Tibial artery (tissue), 4 donors: ENCODE measurements around the gene DENND5A.

Experiments
- DNase-seq, 2 donors: peaks; one replicate each; pipeline ENCODE4 v3.0.0-alpha.2; 2019
- H3K27ac ChIP-seq, 2 donors: fragments of 200-600 bp; sonication (generic) in 1 of 2; 1 replicate in 1 of 2; 2 replicates in 1 of 2; pipeline ENCODE4 v1.5.1; 2018 to 2019; ENCODE audit warnings: mild to moderate bottlenecking in 1 of 2
- H3K27me3 ChIP-seq, 2 donors: fragments of 200-600 bp; sonication (generic) in 1 of 2; one replicate each; pipeline versions ENCODE4 v1.5.1 to v1.6.0; 2016 to 2019
- H3K36me3 ChIP-seq, 3 donors: fragments of 200-600 bp; sonication (generic) in 2 of 3; one replicate each; pipeline ENCODE4 v1.5.1; 2016 to 2019; ENCODE audit warnings: mild to moderate bottlenecking in 2 of 3
- H3K4me1 ChIP-seq, 4 donors: fragments of 200-600 bp; sonication (generic) in 2 of 4; 1 replicate in 3 of 4; 2 replicates in 1 of 4; pipeline ENCODE4 v1.5.1; 2016 to 2019
- H3K4me3 ChIP-seq, 2 donors: fragments of 200-600 bp; sonication (generic) in 1 of 2; 1 replicate in 1 of 2; 2 replicates in 1 of 2; pipeline ENCODE4 v1.5.1; 2018 to 2019; ENCODE audit warnings: mild to moderate bottlenecking in 2 of 2
- H3K9me3 ChIP-seq, 3 donors: fragments of 200-600 bp; sonication (generic) in 1 of 3; one replicate each; pipeline ENCODE4 v1.5.1; 2016 to 2019
- CTCF ChIP-seq, 2 experiments: fragments of 200-600 bp in 1 of 2; fragments of 450-650 bp in 1 of 2; IDR thresholded peaks; one replicate each; pipeline ENCODE4 v1.5.1; 2017 to 2019; ENCODE audit warnings: antibody characterized with exemption in 2 of 2, mild to moderate bottlenecking in 1 of 2, moderate library complexity in 1 of 2
- intact Hi-C: fragments of 100-400 bp; cut with DNase I; formaldehyde crosslinking; loops from one replicate; pipeline ENCODE4 v1.15.0; 2023; ENCODE audit warnings: low total_unique reads

The DENND5A gene

GRCh38 chr11:9153651-9154050 is 111.5 kb downstream of the DENND5A start:
- no peaks in the 10 kb centered on the region for H3K9me3 ChIP-seq
- peaks cover 39 to 59% (median 40%) of the 10 kb centered on the region in 3 donors for H3K36me3 ChIP-seq
- no peak for DNase-seq
- intact Hi-C loops = no loop called here
- no peak overlapping the region for H3K4me3 ChIP-seq
- no peaks in the 10 kb centered on the region for H3K4me1 ChIP-seq
- no peak overlapping the region for H3K27ac ChIP-seq
- no peak for TF ChIP-seq CTCF (IDR thresholded peaks at IDR 0.05)
- H3K27me3 ChIP-seq = no peaks in the 10 kb centered on the region

- no peak for TF ChIP-seq CTCF (IDR thresholded peaks at IDR 0.05)
- H3K9me3 ChIP-seq = no peaks in the 10 kb centered on the region
- no peak for DNase-seq
- H3K4me1 ChIP-seq = no peaks in the 10 kb centered on the region
- H3K4me3 ChIP-seq = no peak overlapping the region
- H3K36me3 ChIP-seq = peaks cover 46 to 68% (median 53%) of the 10 kb centered on the region in 3 donors
- no peaks in the 10 kb centered on the region for H3K27me3 ChIP-seq
- intact Hi-C loops = no loop called here
- no peak overlapping the region for H3K27ac ChIP-seq
These were observed 113.5 kb downstream of the DENND5A start for GRCh38 chr11:9151631-9152030.

- DNase-seq = no peak
- H3K27ac ChIP-seq = no peak overlapping the region
- H3K27me3 ChIP-seq = no peaks in the 10 kb centered on the region
- H3K4me3 ChIP-seq = no peak overlapping the region
- H3K4me1 ChIP-seq = no peaks in the 10 kb centered on the region
- intact Hi-C loops = no loop called here
- TF ChIP-seq CTCF (IDR thresholded peaks at IDR 0.05) = no peak
- peaks cover 53 to 68% (median 60%) of the 10 kb centered on the region in 3 donors for H3K36me3 ChIP-seq
- H3K9me3 ChIP-seq = no peaks in the 10 kb centered on the region
These were observed 114.2 kb downstream of the DENND5A start for GRCh38 chr11:9150926-9151325.

GRCh38 chr11:9150501-9150900 is 114.6 kb downstream of the DENND5A start:
- Histone ChIP-seq H3K27me3 (no peaks in the 10 kb centered on the region), H3K27ac (no peak overlapping the region), H3K4me3 (no peak overlapping the region), H3K36me3 (peaks cover 57 to 68% (median 65%) of the 10 kb centered on the region in 3 donors), H3K9me3 (no peaks in the 10 kb centered on the region), H3K4me1 (no peaks in the 10 kb centered on the region)
- intact Hi-C loops = no loop called here
- DNase-seq = no peak
- TF ChIP-seq CTCF (IDR thresholded peaks at IDR 0.05) = no peak

- Histone ChIP-seq H3K27ac (no peak overlapping the region), H3K4me3 (no peak overlapping the region), H3K4me1 (no peaks in the 10 kb centered on the region), H3K9me3 (no peaks in the 10 kb centered on the region), H3K36me3 (peaks cover 73 to 85% (median 82%) of the 10 kb centered on the region in 3 donors), H3K27me3 (no peaks in the 10 kb centered on the region)
- no peak for DNase-seq
- no peak for TF ChIP-seq CTCF (IDR thresholded peaks at IDR 0.05)
- intact Hi-C loops = no loop called here
These were observed 116.4 kb downstream of the DENND5A start for GRCh38 chr11:9148727-9149126.

- no peak for DNase-seq
- intact Hi-C loops = no loop called here
- H3K27ac ChIP-seq = no peak overlapping the region
- no peaks in the 10 kb centered on the region for H3K27me3 ChIP-seq
- peaks cover 73 to 92% (median 89%) of the 10 kb centered on the region in 3 donors for H3K36me3 ChIP-seq
- H3K9me3 ChIP-seq = no peaks in the 10 kb centered on the region
- no peak overlapping the region for H3K4me3 ChIP-seq
- H3K4me1 ChIP-seq = no peaks in the 10 kb centered on the region
- TF ChIP-seq CTCF (IDR thresholded peaks at IDR 0.05) = no peak
These were observed 117.1 kb downstream of the DENND5A start for GRCh38 chr11:9148035-9148434.
